Measurements from ENCODE around the gene STAC3.

The STAC3 gene

GRCh38 chr12:57238854-57239554 is 12.0 kb downstream of the STAC3 start:
- H3K4me3 ChIP-seq, result peak overlapping the region; percentile 68
- peak; percentile 90 for DNase-seq (ENCODE audit: low spot score)
- peak; percentile 100 for TF ChIP-seq CTCF (IDR thresholded peaks at IDR 0.05)
- peak overlapping the region in 1 of 2 donors; percentile 87 for H3K27ac ChIP-seq

GRCh38 chr12:57237932-57238853 is 12.8 kb downstream of the STAC3 start:
- Histone ChIP-seq H3K4me3 (peak overlapping the region; percentile 68), H3K27ac (peak overlapping the region in 1 of 2 donors; percentile 87)
- peak; percentile 76 for DNase-seq (ENCODE audit: low spot score)
- TF ChIP-seq CTCF (IDR thresholded peaks at IDR 0.05), result no peak

- DNase-seq (ENCODE audit: low spot score), result no peak
- Histone ChIP-seq H3K27ac (peak overlapping the region in 1 of 2 donors; percentile 87), H3K4me3 (peak overlapping the region; percentile 68)
Observed at GRCh38 chr12:57237596-57237931, 13.4 kb downstream of the STAC3 start.

GRCh38 chr12:57236925-57237595 is 13.9 kb downstream of the STAC3 start:
- TF ChIP-seq CTCF (IDR thresholded peaks at IDR 0.05), result no peak
- DNase-seq (ENCODE audit: low spot score), result no peak
- Histone ChIP-seq H3K27ac (peak overlapping the region in 1 of 2 donors; percentile 87), H3K4me3 (peak overlapping the region; percentile 55)

More at GRCh38 chr12:57237596-57237931, 13.4 kb downstream of the STAC3 start:
- no peak for TF ChIP-seq CTCF (IDR thresholded peaks at IDR 0.05)

GRCh38 chr12:57236201-57236924 is 14.6 kb downstream of the STAC3 start:
- DNase-seq (ENCODE audit: low spot score), result no peak

More at GRCh38 chr12:57236201-57236924, 14.6 kb downstream of the STAC3 start:
- H3K27ac ChIP-seq, result peak overlapping the region; percentile 58 to 87
- no peak for TF ChIP-seq CTCF (IDR thresholded peaks at IDR 0.05)
- H3K4me3 ChIP-seq, result peak overlapping the region; percentile 55
